Inferior parietal cortex (tissue), 1 donor: ENCODE measurements around the gene CCDC116.
"Not testable (repeated sequence)": the region's sequence is repeated elsewhere in the genome, so short reads cannot be mapped to it uniquely, and the experiment has no call there.

Experiments used
- DNase-seq: peaks from one replicate; pipeline ENCODE4 v3.0.0-alpha.2; 2016; ENCODE audit errors: extremely low spot score

The CCDC116 gene

GRCh38 chr22:21609556-21610157 is 22.9 kb upstream of the CCDC116 start:
- DNase-seq: not testable (repeated sequence)

- no peak for DNase-seq
These were observed 21.2 kb upstream of the CCDC116 start for GRCh38 chr22:21611210-21611977.

- no peak for DNase-seq
These were observed 19.7 kb upstream of the CCDC116 start for GRCh38 chr22:21612858-21613257.

- DNase-seq: no peak
These were observed 18.9 kb upstream of the CCDC116 start for GRCh38 chr22:21613553-21614233.

- no peak for DNase-seq
These were observed 16.8 kb upstream of the CCDC116 start for GRCh38 chr22:21615731-21616130.

GRCh38 chr22:21617337-21617736 is 15.2 kb upstream of the CCDC116 start:
- DNase-seq: not testable (repeated sequence)

- DNase-seq: no peak
These were observed 11.5 kb upstream of the CCDC116 start for GRCh38 chr22:21621025-21621424.

GRCh38 chr22:21622011-21622918 is 10.3 kb upstream of the CCDC116 start:
- no peak for DNase-seq

GRCh38 chr22:21622919-21623647 is 9.5 kb upstream of the CCDC116 start:
- peak; percentile 64 for DNase-seq

- DNase-seq: no peak
These were observed 9.0 kb upstream of the CCDC116 start for GRCh38 chr22:21623648-21623970.

GRCh38 chr22:21624120-21624879 is 8.3 kb upstream of the CCDC116 start:
- peak; percentile 68 for DNase-seq

- no peak for DNase-seq
These were observed 7.4 kb upstream of the CCDC116 start for GRCh38 chr22:21624880-21625791.

GRCh38 chr22:21626073-21626734 is 6.4 kb upstream of the CCDC116 start:
- DNase-seq: no peak

GRCh38 chr22:21626735-21627469 is 5.7 kb upstream of the CCDC116 start:
- no peak for DNase-seq

GRCh38 chr22:21628386-21629254 is 3.9 kb upstream of the CCDC116 start:
- no peak for DNase-seq

- DNase-seq: peak; percentile 98
These were observed 3.1 kb upstream of the CCDC116 start, which contains the start of gene YDJC for GRCh38 chr22:21629255-21630149. YDJC (minus strand) TSS chr22:21630022; CDS start chr22:21630014, 8 bp downstream.
